GM18499 (cell line): Measurements from ENCODE around the gene ZNF619.

ENCODE experiments used
- ATAC-seq: cut with Tn5 transposase; IDR thresholded peaks from one replicate; pipeline ENCODE4 v1.9.1; 2021; ENCODE audit warnings: moderate number of reproducible peaks; ENCODE audit not compliant: insufficient read depth, unreplicated experiment

The ZNF619 gene

DNA sequence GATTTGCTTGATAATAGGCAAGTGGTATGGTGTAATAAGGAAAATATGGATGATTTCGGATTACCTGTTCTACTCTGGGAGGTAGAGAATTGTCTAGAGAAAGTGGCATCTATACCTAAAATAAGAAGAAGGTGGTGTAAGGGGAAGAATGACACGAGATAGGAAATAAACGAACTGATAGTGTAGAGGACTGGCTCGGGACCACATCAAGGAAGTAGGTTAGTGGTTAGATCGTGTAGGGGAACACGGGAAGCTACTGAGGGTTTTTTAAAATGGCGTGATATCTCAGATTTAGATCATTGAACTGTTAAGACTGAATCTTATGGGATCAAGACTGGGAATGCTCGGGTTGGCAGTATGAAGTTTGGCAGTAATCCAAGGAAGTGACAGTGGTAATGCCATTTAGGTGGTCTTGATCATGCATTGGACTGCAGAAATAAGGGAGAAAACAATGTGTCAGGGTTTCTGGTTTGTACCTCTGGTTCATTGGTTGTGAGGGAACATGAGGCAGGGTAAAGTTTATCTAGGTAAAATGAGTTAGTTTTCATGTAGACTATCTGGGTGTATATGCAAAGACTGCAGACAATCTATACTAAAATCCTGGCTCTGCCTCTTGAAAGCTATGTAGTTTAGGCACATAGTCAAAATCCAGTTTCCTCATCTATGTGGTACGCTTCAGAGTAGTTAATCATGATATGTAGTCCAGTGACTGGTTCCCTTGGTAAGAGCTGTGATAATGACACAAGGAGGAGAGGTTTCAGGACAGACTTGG, 12.4 kb upstream of the ZNF619 start:
- ATAC-seq, result no peak

DNA sequence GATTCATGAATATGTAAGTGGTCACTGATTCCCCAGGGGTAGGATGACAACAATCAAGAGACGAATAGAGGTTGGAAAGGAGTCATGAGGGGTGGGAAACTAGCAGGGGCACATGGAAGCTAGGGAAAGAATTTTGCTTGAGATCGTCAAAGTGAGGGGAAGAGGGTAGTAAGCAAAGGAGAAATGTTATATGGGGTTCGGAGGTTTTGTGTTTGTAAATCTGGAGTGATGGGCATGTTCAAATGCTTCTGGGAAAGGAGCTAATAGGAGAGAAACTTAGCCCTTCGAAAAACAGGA, 11.9 kb upstream of the ZNF619 start:
- no peak for ATAC-seq

DNA sequence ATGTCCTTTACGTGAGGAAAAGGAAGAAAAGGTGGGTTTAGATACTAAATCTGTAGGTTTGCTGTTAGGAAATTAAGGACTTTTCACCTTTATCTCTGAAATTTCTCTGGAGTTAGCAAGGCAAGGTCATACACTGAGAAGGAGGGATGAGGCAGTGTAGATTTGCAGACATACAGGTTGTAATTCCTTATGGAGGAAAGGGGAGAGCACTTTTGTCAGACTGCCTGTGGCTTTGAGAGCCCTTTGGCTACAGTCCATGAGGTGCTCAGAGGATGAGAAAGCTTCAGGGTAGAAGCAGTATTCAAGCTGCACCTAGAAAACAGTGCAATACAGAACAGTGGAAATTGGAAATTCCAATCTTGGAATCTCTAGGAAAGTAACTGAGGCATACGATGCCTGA, 11.5 kb upstream of the ZNF619 start:
- no peak for ATAC-seq

DNA sequence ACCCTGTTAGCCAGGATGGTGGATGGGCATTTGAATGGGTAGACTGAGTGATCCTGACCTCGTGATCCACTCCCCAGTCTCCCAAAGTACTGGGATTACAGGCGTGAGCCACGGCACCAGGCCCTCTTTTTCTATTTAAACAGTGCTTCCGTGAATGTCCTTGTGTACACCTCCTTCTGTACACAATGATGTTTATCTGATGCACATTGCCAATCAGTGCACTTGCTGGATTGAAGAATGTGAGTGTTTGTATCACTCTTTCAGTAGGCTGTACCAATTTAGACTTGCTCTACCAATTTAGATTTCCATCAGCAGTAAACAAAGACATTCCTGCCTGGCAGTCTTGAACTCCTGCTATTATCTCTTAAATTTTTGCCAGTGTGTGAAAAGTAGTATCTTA, 8.9 kb upstream of the ZNF619 start:
- ATAC-seq, result no peak

DNA sequence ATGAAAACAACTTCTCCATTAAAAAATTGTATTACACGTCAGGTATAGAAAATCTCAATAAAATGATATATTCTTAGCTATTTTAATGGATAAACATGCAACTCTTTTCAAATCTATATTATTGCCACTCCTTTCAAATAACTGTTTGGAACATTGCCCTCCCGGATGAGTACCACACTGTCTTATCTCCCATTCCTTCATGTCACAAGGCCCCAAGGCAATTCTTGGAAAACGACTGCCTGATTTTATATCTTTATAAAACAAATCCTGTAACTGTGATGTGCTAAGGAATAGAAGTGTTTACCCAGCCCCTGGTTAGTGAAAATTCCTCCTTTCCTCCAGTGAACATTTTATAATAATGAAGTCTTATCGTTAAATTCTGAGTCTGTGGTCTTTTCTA, 6.2 kb upstream of the ZNF619 start:
- ATAC-seq, result no peak

DNA sequence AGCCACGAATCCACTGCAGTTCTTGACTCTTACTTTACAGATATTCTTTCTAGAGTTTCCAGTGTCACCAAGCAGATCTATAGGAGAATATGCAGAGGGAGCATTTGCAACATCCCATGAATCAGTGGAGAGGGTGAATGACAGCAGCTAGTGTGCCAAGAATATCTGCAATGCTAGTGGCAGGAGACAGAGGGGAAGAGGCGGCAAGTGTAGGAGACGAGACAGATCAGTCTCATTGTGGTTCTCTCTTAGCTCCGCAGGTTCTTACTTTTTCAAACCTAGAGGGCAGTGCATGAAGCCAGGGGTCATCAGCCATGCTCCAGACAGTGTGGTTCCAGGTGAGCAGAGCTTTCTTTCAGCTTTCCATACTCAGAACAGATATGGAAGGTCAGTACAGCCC, 744 bp downstream of the ZNF619 start:
- no peak for ATAC-seq

DNA sequence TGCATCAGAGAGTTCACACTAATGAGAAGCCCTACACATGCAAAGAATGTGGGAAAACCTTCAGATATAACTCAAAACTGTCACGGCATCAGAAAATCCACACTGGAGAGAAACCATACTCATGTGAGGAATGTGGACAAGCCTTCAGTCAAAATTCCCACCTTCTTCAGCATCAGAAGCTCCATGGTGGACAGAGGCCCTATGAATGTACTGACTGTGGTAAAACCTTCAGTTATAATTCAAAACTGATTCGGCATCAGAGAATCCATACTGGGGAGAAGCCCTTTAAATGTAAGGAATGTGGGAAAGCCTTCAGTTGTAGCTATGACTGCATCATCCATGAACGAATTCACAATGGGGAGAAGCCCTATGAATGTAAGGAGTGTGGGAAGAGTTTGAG, 10.2 kb downstream of the ZNF619 start:
- ATAC-seq, result no peak

DNA sequence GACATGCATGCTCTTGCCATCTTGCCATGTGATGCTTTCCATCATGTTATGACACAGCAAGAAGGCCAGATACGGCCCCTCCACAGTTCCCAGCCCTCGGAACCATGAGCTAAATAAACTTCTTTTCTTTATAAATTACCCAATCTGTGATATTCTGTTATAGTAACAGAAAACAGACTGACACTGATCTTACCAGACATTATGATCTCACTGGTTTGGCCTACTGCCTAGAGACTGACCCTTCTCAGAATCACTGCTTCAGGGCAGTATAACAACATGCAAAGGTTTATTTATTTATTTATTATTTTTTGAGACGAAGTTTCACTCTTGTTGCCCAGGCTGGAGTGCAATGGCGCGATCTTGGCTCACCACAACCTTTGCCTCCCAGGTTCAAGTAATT, 14.0 kb downstream of the ZNF619 start:
- ATAC-seq, result no peak

DNA sequence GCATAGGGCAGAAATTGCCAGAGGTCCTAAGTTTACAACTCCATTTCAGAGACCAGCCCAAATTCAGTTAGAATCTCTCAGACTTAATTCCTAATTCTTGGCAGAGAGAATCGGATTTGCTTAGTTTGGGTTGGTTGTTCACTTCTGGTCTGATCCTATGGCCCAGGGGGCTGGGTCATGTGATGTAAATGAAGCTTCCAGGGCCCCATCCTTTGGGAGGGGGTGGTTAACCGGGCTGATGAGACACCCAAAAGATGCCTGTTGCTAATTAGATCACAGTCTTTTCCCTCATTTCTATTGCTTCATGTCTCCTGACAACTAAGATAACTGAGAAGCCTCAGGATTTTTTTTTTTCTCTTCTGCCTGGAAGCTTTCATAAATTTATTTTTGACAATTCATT, 17.8 kb downstream of the ZNF619 start:
- ATAC-seq, result no peak

DNA sequence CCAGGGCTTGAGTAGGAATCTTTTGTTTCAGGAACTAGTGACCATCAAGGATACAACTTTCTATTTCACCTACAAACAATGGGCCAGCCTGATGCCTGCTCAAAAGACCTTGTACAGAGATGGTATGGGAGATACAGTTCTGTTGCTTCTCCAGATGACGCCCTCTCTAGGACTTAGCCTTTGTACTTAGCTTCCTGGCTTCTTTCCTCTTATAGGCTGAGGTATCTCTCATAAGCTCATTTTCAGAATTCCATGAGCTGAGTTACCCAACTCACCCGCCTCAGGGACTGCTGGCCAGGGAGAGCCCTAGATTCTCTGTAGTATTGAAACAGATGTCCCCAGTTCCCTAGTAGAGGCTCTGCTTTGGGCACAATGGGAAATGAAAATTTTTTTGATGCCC, 20.4 kb downstream of the ZNF619 start:
- no peak for ATAC-seq

DNA sequence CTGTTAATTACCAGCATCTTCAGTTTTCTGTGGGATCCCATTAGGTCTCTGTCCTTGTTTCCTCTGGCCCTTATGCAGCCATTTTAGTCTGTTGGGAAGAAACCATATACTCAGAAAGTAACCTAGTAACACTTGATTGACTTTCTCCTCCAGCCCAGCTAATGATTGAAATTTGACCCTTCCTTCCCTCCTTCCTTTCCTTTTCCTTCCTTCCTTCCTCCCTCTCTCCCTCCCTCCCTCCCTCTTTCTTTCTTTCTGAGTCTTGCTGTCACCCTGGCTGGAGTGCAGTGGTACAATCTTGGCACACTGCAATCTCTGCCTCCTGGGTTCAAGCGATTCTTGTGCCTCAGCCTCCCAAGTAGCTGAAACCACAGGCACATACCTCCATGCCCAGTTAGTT, 23.0 kb downstream of the ZNF619 start:
- no peak for ATAC-seq

DNA sequence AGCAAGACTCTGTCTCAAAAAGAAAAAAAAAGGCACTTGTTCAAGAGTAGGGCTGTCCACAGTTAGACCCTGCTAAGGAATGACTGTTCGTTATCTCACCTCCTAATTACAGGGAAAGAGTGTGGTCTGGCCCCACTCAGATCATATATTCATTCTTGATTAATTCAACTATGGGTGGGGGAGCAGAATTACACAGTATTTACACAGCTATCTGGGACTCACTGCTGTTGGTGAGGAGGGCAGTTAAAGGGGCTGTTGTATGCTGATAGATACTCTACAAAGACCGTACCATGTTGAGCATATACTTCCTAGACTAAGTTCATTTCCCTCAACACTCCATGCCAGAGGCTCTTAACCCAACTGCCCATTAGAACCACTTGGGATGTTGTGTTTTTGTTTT, 25.1 kb downstream of the ZNF619 start:
- no peak for ATAC-seq

DNA sequence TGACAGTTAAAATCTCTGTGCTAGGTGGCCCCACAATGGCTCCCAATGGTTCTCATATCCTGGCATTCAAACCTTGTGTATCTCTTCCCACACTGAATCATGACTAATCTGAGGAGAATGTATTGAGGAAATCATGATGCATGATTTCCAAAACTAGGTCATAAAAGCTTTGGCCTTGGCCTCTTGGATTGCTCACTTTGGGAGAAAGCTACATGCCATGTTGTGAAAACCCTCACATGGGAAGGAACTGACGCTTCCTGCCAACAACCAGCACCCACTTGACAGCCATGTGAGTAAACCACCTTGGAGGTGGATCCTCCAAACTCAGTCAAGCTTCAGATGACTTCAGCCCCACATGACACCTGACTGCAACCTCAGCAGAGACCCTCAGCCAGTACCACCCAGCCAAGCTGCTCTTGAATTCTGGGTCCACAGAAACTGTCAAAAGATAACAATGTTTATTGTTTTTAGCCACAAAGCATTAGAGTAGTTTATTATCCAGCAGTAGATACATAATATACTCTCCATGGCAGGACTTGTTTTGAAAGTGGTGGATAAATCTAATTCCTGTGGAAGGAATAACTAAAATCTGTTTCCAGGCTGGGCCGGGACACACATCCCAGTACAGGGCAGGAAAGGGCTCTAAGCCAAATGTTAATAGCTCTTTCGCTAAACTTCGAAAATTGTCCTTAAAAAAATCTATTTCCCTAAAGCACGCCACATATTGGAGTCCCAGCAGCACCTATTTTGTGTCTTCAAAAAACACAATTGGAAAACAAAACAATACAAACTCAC, 27.9 kb downstream of the ZNF619 start:
- ATAC-seq, result no peak

DNA sequence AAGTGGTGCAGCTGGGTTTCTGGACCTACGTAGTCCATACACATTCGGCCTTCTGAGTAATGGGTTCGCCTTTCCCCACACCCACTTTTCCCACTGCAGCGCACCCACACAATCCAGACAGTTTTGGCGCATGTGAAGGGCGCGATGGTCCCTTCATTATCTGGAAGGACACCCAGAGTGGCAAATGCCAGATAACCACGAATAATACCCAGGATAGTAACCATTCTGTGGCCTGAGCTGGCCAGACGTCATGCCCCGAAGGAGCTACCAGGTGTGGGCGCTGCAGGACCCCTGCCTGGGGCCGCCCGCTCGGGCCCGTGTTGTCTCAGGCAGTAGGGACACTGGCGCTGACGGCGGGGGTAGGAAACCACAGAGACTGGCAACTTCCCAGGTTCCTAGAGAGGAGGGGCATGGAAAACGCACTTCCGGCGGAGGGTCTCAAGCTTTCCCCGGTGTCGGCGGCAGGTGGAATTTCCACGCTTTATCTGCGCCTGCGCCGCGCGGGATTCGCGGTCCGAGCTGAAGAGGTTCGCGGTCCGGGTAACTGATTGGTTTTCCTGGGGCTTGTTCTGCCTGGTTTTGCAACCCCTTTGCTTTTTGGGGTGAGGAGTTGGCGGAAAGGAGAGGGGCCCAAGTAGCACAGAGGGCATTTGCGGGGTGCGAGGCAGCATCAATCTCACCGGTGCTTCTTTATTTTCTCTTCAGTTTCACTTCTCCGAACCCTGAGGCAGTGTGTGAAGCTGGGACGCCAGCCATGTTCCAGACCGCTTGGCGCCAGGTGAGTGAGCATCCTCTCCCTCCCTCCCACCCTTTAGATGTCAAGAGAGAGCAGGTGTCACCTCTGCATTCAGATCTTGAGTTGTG, 28.9 kb downstream of the ZNF619 start, which contains the start of gene ZNF620:
Gene ZNF620, plus strand, starts transcription at position 441 of the 864 bp plus-strand sequence. Its CDS starts 314 bp downstream, at position 755.
- ATAC-seq, result no peak

DNA sequence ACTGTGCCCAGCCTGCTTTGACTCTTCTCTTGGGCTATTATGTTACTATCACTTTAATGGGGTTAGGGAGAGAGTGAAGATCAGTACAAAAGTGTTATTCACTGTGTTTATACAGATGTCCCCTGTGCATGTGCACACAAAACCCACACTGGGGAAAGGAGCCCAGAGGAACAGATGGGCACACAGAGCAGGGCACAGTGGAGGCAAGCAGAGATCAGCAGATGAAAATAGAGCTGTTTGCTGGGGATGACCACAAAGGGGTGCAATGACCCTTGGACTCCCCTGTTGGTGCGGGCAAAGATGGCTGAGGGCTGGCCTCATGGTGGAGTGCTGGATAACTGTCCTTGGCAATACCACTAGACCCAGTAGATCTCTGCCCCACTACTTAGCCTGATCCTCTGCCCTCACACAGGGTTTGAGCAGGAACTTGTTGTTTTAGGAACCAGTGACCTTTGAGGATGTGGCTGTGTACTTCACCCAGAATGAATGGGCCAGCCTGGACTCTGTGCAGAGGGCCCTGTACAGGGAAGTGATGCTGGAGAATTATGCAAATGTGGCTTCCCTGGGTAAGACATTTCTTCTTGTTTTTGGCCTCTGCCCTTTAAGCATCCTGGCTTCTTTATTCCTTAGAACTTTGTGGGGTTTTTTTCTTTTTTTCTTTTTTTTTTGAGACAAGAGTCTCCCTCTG, 34.3 kb downstream of the ZNF619 start:
- no peak for ATAC-seq

DNA sequence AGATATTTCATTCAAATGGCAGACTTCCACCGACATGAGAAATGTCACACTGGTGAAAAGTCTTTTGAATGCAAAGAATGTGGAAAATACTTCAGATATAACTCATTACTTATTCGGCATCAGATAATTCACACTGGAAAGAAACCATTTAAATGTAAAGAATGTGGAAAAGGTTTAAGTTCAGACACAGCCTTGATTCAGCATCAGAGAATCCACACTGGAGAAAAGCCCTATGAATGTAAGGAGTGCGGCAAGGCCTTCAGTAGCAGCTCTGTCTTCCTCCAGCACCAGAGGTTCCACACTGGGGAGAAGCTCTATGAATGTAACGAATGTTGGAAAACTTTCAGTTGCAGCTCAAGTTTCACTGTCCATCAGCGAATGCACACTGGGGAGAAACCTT, 39.3 kb downstream of the ZNF619 start:
- ATAC-seq, result no peak

DNA sequence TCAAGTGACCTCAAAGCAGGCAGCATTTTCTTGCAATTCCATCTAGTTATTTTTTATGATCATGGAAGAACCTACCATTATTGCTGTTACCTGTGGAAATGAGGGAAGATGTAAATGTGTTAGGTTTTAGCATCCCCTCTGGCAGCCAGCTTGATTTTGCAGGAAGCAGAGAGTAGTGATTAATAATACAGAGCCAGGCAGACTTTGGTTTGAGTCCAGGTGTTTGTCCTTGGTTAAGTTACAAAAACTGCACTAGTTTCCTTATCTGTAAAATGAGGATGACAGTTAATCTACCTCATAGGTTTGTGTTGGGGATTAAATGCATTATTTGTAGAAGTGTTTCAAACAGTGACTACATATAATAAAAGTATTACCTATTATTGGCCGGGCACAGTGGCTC, 41.1 kb downstream of the ZNF619 start:
- ATAC-seq, result no peak

DNA sequence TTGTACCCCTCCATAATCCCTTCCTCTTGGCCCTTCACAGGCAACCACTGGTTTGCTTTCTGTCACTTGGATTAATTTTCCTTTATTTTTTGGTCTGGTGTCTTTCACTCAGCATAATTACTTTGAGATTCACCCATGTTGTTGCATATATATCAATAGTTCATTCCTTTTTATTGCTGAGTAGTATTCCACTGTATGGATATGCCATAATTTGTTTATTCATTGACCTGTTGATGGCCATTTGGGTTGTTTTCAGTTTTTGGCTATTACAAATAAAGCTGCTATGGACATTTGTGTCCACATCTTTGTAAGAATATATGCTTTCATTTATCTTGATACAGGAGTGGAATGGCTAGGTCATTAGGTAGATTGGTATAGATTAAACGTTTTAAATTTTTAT, 41.9 kb downstream of the ZNF619 start:
- ATAC-seq, result no peak

DNA sequence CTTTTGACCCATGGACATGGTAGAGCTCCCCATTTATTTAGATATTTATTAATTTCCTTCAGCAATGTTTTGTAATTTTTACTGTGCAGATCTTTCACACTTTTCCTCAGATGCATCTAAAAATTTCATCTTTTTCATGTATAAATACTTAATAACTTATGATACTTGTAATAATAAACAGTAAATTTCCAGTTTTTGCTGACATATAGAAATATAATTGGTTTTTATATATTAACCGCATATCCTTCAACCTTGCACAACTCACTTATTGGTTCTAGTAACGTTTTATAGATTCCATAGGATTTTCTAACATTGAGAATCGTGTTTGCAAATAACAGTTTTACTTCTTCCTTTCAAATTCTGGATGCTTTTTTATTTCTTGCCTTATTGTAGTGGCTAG, 44.3 kb downstream of the ZNF619 start:
- no peak for ATAC-seq

DNA sequence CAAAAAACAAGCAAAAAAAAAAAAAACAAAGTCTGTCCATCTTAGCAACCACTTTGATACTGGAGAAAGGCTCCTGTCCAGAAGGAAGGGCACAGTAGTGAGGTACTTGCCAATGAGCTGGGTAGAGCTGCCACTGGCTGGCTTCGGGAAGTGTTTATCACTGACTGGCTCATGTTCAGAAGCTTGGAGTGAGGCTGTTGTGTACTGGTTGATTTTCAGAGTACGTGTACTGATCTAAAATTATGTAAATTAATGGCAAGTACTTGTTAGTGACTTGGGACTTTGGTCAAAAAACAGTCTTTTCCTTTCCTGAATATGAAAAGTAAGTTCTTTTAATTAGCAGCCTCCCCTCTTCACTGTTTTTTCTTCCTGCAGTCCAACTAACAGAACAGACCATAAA, 46.9 kb downstream of the ZNF619 start:
- no peak for ATAC-seq

DNA sequence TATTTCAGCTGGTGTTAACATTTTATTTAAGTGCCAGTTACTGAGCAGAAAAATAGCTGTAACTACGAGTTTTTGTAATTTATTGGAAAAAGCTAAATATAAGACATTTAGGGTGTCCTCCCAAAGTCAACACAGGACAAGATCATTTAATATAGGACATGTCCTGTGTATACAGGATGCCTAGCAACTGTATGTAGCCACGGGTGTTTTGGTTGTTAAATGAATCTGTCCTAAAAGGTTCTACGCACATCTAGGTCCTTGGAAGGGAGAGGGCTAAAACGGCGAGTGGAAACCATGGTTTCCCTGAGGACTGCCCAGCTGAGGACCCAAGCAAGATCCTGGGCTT, 47.3 kb downstream of the ZNF619 start:
- ATAC-seq, result no peak
